ENCODE results near the gene POR. TPM values are rescaled to one million over a fixed set of nuclear protein-coding genes. Genes with fewer than 3 reads are reported as not detected.
"Not testable (repeated sequence)": the region's sequence is repeated elsewhere in the genome, so short reads cannot be mapped to it uniquely, and the experiment has no call there.

The POR gene
- total and polyA plus RNA-seq, 2 of the 8 experiments (the other 6 are each of a cell fraction or from before 2014, with no cell fraction given) = 98.7 to 144 TPM

DNA sequence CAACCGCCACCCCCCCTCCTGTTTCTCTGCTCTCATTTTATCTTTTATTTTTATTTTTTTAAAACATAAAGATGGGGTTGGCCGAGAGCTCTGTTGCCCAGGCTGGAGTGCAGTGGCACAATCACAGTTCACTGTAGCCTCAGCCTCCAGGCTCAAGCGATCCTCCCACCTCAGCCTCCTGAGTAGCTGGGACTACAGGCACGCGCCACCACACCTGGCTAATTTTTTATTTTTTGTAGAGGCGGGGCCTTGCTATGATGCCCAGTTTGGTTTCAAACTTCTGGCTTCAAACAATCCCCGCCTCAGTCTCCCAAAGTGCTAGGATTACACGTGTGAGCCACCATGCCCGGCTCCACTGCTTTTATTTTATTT lies 7.3 kb upstream of the POR start:
- H3K4me1 ChIP-seq (replicated peaks in 1 of 4; ENCODE audit: control insufficient read depth in 3 of 4, insufficient read depth in 4 of 4, low read length in 3 of 4); H3K23ac ChIP-seq (ENCODE audit: insufficient read length); H2AFZ ChIP-seq (ENCODE audit: low read length); H2BK12ac ChIP-seq (ENCODE audit: low read depth, low read length); H3K9me3 ChIP-seq (ENCODE audit: insufficient read depth in 2 of 2, low read depth in 1 of 2, low read length in 1 of 2); H4K8ac ChIP-seq (ENCODE audit: extremely low read depth, insufficient read depth, low read length); H3K14ac ChIP-seq (ENCODE audit: insufficient read length); H3K9ac ChIP-seq (replicated peaks in 1 of 4; ENCODE audit: extremely low read depth in 1 of 4, low read depth in 3 of 4, low read length in 3 of 4); H3K4ac ChIP-seq (replicated peaks; ENCODE audit: insufficient read length, low read depth, low read length); H3K56ac ChIP-seq (replicated peaks; ENCODE audit: insufficient read length, low read depth, low read length); H2BK20ac ChIP-seq (ENCODE audit: low read length); H2AK5ac ChIP-seq (ENCODE audit: low read depth, low read length); H3K18ac ChIP-seq (ENCODE audit: extremely low read depth, low read length); H3K4me3 ChIP-seq (ENCODE audit: extremely low read depth in 1 of 4, insufficient read depth in 2 of 4, low read depth in 3 of 4, low read length in 4 of 4); FAIRE-seq; H2BK15ac ChIP-seq (ENCODE audit: low read length); H3K4me2 ChIP-seq (ENCODE audit: insufficient read depth in 1 of 2, low read depth in 2 of 2, low read length in 2 of 2); H3K36me3 ChIP-seq (ENCODE audit: control insufficient read depth in 2 of 4, insufficient read depth in 4 of 4, low read length in 3 of 4); H3K23me2 ChIP-seq (ENCODE audit: low read depth, low read length); H3K79me2 ChIP-seq (ENCODE audit: control insufficient read depth in 1 of 2, insufficient read depth in 2 of 2, low read length in 2 of 2); H3K27me3 ChIP-seq (replicated peaks in 1 of 4; ENCODE audit: control insufficient read depth in 3 of 4, extremely low read depth in 1 of 4, insufficient read depth in 3 of 4, low read length in 3 of 4); H3K27ac ChIP-seq (ENCODE audit: low read depth, low read length); H4K20me1 ChIP-seq (replicated peaks in 1 of 2; ENCODE audit: control insufficient read depth in 1 of 2, insufficient read depth in 2 of 2, low read length in 2 of 2); H2BK5ac ChIP-seq (ENCODE audit: low read depth, low read length); DNase-seq (ENCODE audit: low read depth in 1 of 2, low spot score in 2 of 2); H2BK120ac ChIP-seq (replicated peaks; ENCODE audit: low read depth, low read length); H4K91ac ChIP-seq (replicated peaks; ENCODE audit: insufficient read length, low read length); H3K79me1 ChIP-seq (ENCODE audit: low read depth, low read length); H4K5ac ChIP-seq (ENCODE audit: insufficient read length, low read depth, low read length): not testable (repeated sequence)
- 89% methylated on average over 9 of the region's 9 CpGs; no CpG with 5 or more reads in 1 of the 2 experiments for WGBS, 2 experiments (ENCODE audit: extremely low coverage in 1 of 2, insufficient coverage in 1 of 2, insufficient read length in 1 of 2, insufficient replicate concordance in 2 of 2, low coverage in 1 of 2, low lambda C conversion rate in 2 of 2, missing lambda C conversion rate in 1 of 2)
- CTCF ChIA-PET (ENCODE audit: partially characterized antibody) = interaction anchor here (1.2 kb wide), 1 partner anchor 18 kb away, joined by 5 read pairs; no protein-coding TSS in a partner anchor
- POLR2A ChIA-PET (ENCODE audit: partially characterized antibody) = interaction anchor here (1.5 kb wide), 1 partner anchor 18 kb away, joined by 3 read pairs; no protein-coding TSS in a partner anchor
